HEK293 (cell line): ENCODE data around the gene CP.

Experiments used
- CTCF ChIA-PET: fragments of 350-600 bp; formaldehyde crosslinking; extraction: SDS; loops from one replicate; lab custom pipeline; 2021; ENCODE audit warnings: antibody characterized with exemption; lab: Yijun Ruan, JAX
- POLR2A ChIA-PET: fragments of 300-600 bp; formaldehyde crosslinking; extraction: SDS; loops from one replicate; lab custom pipeline; 2020; ENCODE audit warnings: antibody characterized with exemption, inconsistent platforms; lab: Yijun Ruan, JAX
- H3K27ac ChIP-seq: fragments of 200-500 bp; sonication (Bioruptor generic); 2 replicates; pipeline ENCODE4 v1.5.1; 2014; ENCODE audit warnings: low read depth, low read length, control low read depth, inconsistent platforms; ENCODE audit errors: extremely low read depth
- H3K36me3 ChIP-seq, 2 experiments: fragments of 200-500 bp in 1 of 2; sonication (Bioruptor generic) in 1 of 2; 1 replicate in 1 of 2; 2 replicates in 1 of 2; pipeline ENCODE4 v1.5.1; 2014 to 2017; ENCODE audit warnings: inconsistent platforms in 2 of 2, low read length in 2 of 2; ENCODE audit not compliant: control insufficient read depth in 2 of 2, insufficient read depth in 1 of 2
- H3K4me1 ChIP-seq: fragments of 200-500 bp; sonication (Bioruptor generic); 2 replicates; pipeline ENCODE4 v1.5.1; 2014; ENCODE audit warnings: mild to moderate bottlenecking, low read length, inconsistent platforms; ENCODE audit not compliant: control insufficient read depth, insufficient read depth
- H3K4me3 ChIP-seq: 2 replicates; pipeline ENCODE4 v1.5.1; 2011; ENCODE audit warnings: low read depth, mild to moderate bottlenecking, control low read depth, low read length, moderate library complexity
- H3K9me3 ChIP-seq: fragments of 200-500 bp; sonication (Bioruptor generic); 2 replicates; pipeline ENCODE4 v1.5.1; 2014; ENCODE audit warnings: low read depth, low read length, inconsistent platforms; ENCODE audit not compliant: control insufficient read depth, insufficient read depth
- HOXC10 ChIP-seq: sonication (generic); formaldehyde crosslinking; IDR thresholded peaks from 2 replicates; pipeline ENCODE4 v1.8.1; 2023; ENCODE audit warnings: mild to moderate bottlenecking, missing genetic modification reagents
- SCRT1 ChIP-seq: fragments of 450-650 bp; formaldehyde crosslinking; IDR thresholded peaks from 2 replicates; pipeline ENCODE4 v1.5.1; 2016; ENCODE audit warnings: missing biosample characterization, missing genetic modification characterization, borderline replicate concordance
- WT1 ChIP-seq: fragments of 450-650 bp; formaldehyde crosslinking; IDR thresholded peaks from 2 replicates; pipeline ENCODE4 v1.5.1; 2016; ENCODE audit warnings: missing biosample characterization, missing genetic modification characterization
- ZNF175 ChIP-seq: fragments of 450-650 bp; formaldehyde crosslinking; IDR thresholded peaks from 2 replicates; pipeline ENCODE4 v1.5.1; 2016; ENCODE audit warnings: missing biosample characterization, missing genetic modification characterization
- ZNF23 ChIP-seq: fragments of 450-650 bp; formaldehyde crosslinking; IDR thresholded peaks from 2 replicates; pipeline ENCODE4 v1.5.1; 2016; ENCODE audit warnings: missing biosample characterization, missing genetic modification characterization, borderline replicate concordance
- ZNF335 ChIP-seq: fragments of 450-650 bp; formaldehyde crosslinking; conservative IDR thresholded peaks from 2 replicates; pipeline ENCODE4 v1.5.1; 2016; ENCODE audit warnings: missing biosample characterization, missing genetic modification characterization
- ZNF366 ChIP-seq: fragments of 450-650 bp; formaldehyde crosslinking; conservative IDR thresholded peaks from 2 replicates; pipeline ENCODE4 v1.5.1; 2016; ENCODE audit warnings: missing biosample characterization, missing genetic modification characterization
- ZNF549 ChIP-seq: fragments of 450-650 bp; IDR thresholded peaks from 2 replicates; pipeline ENCODE4 v1.5.1; 2018; ENCODE audit warnings: missing biosample characterization, missing genetic modification characterization, mild to moderate bottlenecking, inconsistent platforms, moderate library complexity
- ZNF585B ChIP-seq: fragments of 450-650 bp; formaldehyde crosslinking; IDR thresholded peaks from 2 replicates; pipeline ENCODE4 v1.5.1; 2016; ENCODE audit warnings: missing biosample characterization, missing genetic modification characterization
- ZNF791 ChIP-seq: fragments of 450-650 bp; formaldehyde crosslinking; IDR thresholded peaks from 2 replicates; pipeline ENCODE4 v1.5.1; 2016; ENCODE audit warnings: missing biosample characterization, missing genetic modification characterization
- ZNF792 ChIP-seq: fragments of 450-650 bp; formaldehyde crosslinking; IDR thresholded peaks from 2 replicates; pipeline ENCODE4 v1.5.1; 2016; ENCODE audit warnings: missing biosample characterization, missing genetic modification characterization
- TF ChIP-seq, protein P1 (sequence below): fragments of 450-650 bp; formaldehyde crosslinking; IDR thresholded peaks from 2 replicates; pipeline ENCODE4 v1.5.1; 2016; ENCODE audit warnings: missing biosample characterization, missing genetic modification characterization
- TF ChIP-seq, protein P2 (sequence below): fragments of 450-650 bp; formaldehyde crosslinking; optimal IDR thresholded peaks from 2 replicates; pipeline ENCODE3; 2016; ENCODE audit warnings: missing biosample characterization, mild to moderate bottlenecking, missing genetic modification characterization
- TF ChIP-seq, protein P3 (sequence below): fragments of 450-650 bp; formaldehyde crosslinking; IDR thresholded peaks from 2 replicates; pipeline ENCODE4 v1.5.1; 2016; ENCODE audit warnings: missing biosample characterization, missing genetic modification characterization
- TF ChIP-seq, protein P4 (sequence below): fragments of 450-650 bp; formaldehyde crosslinking; IDR thresholded peaks from 2 replicates; pipeline ENCODE4 v1.5.1; 2016; ENCODE audit warnings: missing biosample characterization, missing genetic modification characterization, borderline replicate concordance
- TF ChIP-seq, protein P5 (sequence below): fragments of 450-650 bp; formaldehyde crosslinking; IDR thresholded peaks from 2 replicates; pipeline ENCODE4 v1.5.1; 2017; ENCODE audit warnings: missing biosample characterization, missing genetic modification characterization
- TF ChIP-seq, protein P6 (sequence below): fragments of 450-650 bp; formaldehyde crosslinking; IDR thresholded peaks from 2 replicates; pipeline ENCODE4 v1.5.0; 2017; ENCODE audit warnings: missing biosample characterization, missing genetic modification characterization, borderline replicate concordance
- TF ChIP-seq, protein P7 (sequence below): fragments of 450-650 bp; formaldehyde crosslinking; IDR thresholded peaks from 2 replicates; pipeline ENCODE4 v1.5.1; 2016; ENCODE audit warnings: missing biosample characterization, missing genetic modification characterization
- TF ChIP-seq, protein P8 (sequence below): fragments of 450-650 bp; formaldehyde crosslinking; IDR thresholded peaks from 2 replicates; pipeline ENCODE4; 2016; ENCODE audit warnings: missing biosample characterization, missing genetic modification characterization

Gene CP

DNA sequence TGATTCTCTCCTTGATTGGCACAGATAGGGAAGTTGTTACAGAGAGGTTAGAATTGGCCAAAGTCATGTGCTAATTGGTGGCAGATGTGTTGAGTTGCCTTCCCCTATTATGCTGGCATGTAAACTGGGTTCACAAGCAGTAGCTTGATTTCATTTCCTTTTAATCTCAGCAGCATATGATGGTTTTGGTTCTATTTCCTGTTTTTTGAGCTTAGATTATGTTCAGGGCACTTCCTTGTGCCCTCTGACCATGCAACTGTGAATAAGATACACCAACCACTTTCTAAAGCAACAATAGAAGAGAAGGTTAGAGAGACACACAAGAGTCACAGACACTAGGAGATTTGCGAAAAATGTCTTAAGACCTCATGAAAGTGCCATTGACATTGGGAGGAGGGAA, 75.7 kb downstream of the CP start:
- Histone ChIP-seq H3K36me3 (peaks cover 0 to 48% of the 10 kb centered on the region in 2 experiments; a peak in 1 of 3 replicates), H3K9me3 (no peaks in the 10 kb centered on the region)
- POLR2A ChIA-PET: no interaction called here
- CTCF ChIA-PET: no interaction called here
- no peak for TF ChIP-seq ZNF175 (tag by site-specific recombination)
- no peak for TF ChIP-seq ZNF23 (tag by site-specific recombination)
- TF ChIP-seq, protein P1, sequence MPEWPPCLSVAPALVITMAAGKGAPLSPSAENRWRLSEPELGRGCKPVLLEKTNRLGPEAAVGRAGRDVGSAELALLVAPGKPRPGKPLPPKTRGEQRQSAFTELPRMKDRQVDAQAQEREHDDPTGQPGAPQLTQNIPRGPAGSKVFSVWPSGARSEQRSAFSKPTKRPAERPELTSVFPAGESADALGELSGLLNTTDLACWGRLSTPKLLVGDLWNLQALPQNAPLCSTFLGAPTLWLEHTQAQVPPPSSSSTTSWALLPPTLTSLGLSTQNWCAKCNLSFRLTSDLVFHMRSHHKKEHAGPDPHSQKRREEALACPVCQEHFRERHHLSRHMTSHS (tag by site-specific recombination): no peak
- TF ChIP-seq, protein P2, sequence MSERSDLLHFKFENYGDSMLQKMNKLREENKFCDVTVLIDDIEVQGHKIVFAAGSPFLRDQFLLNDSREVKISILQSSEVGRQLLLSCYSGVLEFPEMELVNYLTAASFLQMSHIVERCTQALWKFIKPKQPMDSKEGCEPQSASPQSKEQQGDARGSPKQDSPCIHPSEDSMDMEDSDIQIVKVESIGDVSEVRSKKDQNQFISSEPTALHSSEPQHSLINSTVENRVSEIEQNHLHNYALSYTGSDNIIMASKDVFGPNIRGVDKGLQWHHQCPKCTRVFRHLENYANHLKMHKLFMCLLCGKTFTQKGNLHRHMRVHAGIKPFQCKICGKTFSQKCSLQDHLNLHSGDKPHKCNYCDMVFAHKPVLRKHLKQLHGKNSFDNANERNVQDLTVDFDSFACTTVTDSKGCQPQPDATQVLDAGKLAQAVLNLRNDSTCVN (tag by site-specific recombination): no peak
- TF ChIP-seq ZNF791 (tag by site-specific recombination): no peak
- TF ChIP-seq, protein P3, sequence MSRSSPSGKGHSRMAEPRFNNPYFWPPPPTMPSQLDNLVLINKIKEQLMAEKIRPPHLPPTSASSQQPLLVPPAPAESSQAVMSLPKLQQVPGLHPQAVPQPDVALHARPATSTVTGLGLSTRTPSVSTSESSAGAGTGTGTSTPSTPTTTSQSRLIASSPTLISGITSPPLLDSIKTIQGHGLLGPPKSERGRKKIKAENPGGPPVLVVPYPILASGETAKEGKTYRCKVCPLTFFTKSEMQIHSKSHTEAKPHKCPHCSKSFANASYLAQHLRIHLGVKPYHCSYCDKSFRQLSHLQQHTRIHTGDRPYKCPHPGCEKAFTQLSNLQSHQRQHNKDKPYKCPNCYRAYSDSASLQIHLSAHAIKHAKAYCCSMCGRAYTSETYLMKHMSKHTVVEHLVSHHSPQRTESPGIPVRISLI (tag by site-specific recombination): no peak
- TF ChIP-seq ZNF335 (tag by site-specific recombination): no peak
- no peak for TF ChIP-seq ZNF549
- TF ChIP-seq ZNF792 (tag by site-specific recombination): no peak
- TF ChIP-seq SCRT1: no peak
- no peak for TF ChIP-seq ZNF585B (tag by site-specific recombination)
- TF ChIP-seq, protein P4, sequence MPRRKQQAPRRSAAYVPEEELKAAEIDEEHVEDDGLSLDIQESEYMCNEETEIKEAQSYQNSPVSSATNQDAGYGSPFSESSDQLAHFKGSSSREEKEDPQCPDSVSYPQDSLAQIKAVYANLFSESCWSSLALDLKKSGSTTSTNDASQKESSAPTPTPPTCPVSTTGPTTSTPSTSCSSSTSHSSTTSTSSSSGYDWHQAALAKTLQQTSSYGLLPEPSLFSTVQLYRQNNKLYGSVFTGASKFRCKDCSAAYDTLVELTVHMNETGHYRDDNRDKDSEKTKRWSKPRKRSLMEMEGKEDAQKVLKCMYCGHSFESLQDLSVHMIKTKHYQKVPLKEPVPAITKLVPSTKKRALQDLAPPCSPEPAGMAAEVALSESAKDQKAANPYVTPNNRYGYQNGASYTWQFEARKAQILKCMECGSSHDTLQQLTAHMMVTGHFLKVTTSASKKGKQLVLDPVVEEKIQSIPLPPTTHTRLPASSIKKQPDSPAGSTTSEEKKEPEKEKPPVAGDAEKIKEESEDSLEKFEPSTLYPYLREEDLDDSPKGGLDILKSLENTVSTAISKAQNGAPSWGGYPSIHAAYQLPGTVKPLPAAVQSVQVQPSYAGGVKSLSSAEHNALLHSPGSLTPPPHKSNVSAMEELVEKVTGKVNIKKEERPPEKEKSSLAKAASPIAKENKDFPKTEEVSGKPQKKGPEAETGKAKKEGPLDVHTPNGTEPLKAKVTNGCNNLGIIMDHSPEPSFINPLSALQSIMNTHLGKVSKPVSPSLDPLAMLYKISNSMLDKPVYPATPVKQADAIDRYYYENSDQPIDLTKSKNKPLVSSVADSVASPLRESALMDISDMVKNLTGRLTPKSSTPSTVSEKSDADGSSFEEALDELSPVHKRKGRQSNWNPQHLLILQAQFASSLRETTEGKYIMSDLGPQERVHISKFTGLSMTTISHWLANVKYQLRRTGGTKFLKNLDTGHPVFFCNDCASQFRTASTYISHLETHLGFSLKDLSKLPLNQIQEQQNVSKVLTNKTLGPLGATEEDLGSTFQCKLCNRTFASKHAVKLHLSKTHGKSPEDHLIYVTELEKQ (tag by site-specific recombination): no peak
- TF ChIP-seq, protein P5, sequence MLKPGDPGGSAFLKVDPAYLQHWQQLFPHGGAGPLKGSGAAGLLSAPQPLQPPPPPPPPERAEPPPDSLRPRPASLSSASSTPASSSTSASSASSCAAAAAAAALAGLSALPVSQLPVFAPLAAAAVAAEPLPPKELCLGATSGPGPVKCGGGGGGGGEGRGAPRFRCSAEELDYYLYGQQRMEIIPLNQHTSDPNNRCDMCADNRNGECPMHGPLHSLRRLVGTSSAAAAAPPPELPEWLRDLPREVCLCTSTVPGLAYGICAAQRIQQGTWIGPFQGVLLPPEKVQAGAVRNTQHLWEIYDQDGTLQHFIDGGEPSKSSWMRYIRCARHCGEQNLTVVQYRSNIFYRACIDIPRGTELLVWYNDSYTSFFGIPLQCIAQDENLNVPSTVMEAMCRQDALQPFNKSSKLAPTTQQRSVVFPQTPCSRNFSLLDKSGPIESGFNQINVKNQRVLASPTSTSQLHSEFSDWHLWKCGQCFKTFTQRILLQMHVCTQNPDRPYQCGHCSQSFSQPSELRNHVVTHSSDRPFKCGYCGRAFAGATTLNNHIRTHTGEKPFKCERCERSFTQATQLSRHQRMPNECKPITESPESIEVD: no peak
- TF ChIP-seq, all 188 proteins: peak for 0
- no peaks in the 10 kb centered on the region for H3K4me1 ChIP-seq
- H3K4me3 ChIP-seq: no peak overlapping the region
- H3K27ac ChIP-seq: no peak overlapping the region

DNA sequence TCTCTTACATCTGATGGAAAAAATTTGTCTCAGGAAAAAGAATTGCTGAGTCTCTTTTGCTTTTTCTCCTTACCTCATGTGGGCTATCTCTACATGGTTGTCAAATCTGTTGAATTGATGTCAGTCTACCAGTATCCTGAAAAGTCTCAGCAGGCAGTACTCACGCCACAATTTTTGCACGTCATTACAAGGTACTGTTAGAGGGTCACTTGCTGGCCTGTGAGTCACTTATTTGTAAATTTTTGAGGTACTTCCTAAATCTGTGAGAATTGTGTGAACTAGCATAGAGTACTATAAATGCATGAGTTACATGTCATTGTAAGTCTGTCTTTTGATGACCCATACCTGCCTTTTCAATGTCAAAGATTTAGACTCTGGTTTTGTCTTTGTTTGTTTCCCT, 76.3 kb downstream of the CP start:
- ChIA-PET CTCF (interaction anchor here (0.6 kb wide), 1 partner anchor 128 kb away, joined by 4 read pairs; no protein-coding TSS in a partner anchor), POLR2A (no interaction called here)
- Histone ChIP-seq H3K4me3 (no peak overlapping the region), H3K9me3 (no peaks in the 10 kb centered on the region), H3K36me3 (peaks cover 0 to 44% of the 10 kb centered on the region in 2 experiments; a peak in 1 of 3 replicates), H3K4me1 (no peaks in the 10 kb centered on the region), H3K27ac (no peak overlapping the region)
- TF ChIP-seq WT1 (no peak), ZNF366 (tag by site-specific recombination) (no peak), HOXC10 (CRISPR knock-in tag) (no peak)
- TF ChIP-seq, protein P6, sequence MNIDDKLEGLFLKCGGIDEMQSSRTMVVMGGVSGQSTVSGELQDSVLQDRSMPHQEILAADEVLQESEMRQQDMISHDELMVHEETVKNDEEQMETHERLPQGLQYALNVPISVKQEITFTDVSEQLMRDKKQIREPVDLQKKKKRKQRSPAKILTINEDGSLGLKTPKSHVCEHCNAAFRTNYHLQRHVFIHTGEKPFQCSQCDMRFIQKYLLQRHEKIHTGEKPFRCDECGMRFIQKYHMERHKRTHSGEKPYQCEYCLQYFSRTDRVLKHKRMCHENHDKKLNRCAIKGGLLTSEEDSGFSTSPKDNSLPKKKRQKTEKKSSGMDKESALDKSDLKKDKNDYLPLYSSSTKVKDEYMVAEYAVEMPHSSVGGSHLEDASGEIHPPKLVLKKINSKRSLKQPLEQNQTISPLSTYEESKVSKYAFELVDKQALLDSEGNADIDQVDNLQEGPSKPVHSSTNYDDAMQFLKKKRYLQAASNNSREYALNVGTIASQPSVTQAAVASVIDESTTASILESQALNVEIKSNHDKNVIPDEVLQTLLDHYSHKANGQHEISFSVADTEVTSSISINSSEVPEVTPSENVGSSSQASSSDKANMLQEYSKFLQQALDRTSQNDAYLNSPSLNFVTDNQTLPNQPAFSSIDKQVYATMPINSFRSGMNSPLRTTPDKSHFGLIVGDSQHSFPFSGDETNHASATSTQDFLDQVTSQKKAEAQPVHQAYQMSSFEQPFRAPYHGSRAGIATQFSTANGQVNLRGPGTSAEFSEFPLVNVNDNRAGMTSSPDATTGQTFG: no peak
- TF ChIP-seq, protein P7, sequence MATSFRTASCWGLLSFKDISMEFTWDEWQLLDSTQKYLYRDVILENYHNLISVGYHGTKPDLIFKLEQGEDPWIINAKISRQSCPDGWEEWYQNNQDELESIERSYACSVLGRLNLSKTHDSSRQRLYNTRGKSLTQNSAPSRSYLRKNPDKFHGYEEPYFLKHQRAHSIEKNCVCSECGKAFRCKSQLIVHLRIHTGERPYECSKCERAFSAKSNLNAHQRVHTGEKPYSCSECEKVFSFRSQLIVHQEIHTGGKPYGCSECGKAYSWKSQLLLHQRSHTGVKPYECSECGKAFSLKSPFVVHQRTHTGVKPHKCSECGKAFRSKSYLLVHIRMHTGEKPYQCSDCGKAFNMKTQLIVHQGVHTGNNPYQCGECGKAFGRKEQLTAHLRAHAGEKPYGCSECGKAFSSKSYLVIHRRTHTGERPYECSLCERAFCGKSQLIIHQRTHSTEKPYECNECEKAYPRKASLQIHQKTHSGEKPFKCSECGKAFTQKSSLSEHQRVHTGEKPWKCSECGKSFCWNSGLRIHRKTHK (tag by site-specific recombination): no peak
- TF ChIP-seq, protein P8, sequence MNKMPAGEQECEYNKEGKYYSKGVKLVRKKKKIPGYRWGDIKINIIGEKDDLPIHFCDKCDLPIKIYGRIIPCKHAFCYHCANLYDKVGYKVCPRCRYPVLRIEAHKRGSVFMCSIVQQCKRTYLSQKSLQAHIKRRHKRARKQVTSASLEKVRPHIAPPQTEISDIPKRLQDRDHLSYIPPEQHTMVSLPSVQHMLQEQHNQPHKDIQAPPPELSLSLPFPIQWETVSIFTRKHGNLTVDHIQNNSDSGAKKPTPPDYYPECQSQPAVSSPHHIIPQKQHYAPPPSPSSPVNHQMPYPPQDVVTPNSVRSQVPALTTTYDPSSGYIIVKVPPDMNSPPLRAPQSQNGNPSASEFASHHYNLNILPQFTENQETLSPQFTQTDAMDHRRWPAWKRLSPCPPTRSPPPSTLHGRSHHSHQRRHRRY (tag by site-specific recombination): no peak
